A549 treated with AZD2906 at 1 μM for 4 hours (cell line): ENCODE data around the gene GPR25. TPM values are rescaled to one million over a fixed set of nuclear protein-coding genes. Genes with fewer than 3 reads are reported as not detected.

ENCODE experiments used
- total RNA-seq: library from RNA; stranded (reverse); fragments of 200-300 nt; extraction: Qiagen RNA extraction; gene quantifications from 5 replicates; pipeline ENCODE4 v1.2.3, GENCODE V29; 2022

The GPR25 gene
- not detected in 5 replicates for total RNA-seq

GRCh38 chr1:200872446-200873115 is at the start of gene GPR25:
TSS of gene GPR25 (plus strand) at chr1:200872981. CDS start at chr1:200873038, 57 bp downstream.

DNA sequence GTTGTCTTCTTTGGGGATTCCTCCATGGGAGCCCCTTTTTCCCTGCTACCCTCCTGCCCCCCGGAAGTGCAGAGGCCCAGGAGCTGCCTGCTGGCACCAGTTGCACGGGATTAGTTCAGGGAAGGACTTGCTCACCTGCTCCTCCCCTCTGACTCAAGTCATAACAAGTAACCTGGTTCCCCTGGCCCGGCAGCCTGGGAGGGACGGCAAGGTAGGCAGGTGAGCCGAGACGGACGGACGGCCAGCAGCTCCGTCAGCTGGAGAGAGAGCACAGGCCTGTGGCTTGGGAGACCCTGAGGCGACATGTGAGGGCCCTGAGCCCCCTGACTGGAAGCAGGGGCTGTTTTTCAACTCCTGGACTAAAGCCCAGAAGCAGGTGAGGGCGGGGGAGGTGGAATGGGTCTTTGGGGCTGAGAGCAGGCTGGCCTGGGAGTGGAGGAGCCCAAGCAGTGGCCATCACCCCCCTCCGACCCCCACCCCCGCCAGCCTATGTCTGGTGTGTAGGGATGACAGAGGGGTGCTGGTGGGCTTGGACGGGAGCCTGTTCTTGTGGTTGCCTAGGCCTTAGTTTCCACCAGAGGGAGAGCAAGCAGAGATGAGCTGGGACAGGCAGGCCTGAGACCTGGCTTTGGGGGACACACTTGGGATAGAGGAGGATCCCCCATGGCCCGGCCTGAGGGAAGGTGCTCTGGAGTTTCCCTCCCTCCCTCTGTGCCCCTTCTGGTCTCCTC is 22.1 kb downstream of the GPR25 start, which contains the start of gene INAVA:
TSS of gene INAVA (plus strand) at position 189 of the 731 bp plus-strand sequence. CDS start 3,501 bp downstream, outside the sequence.

Other genes with a start within 250 kb of the GPR25 start
- gene DDX59, start 203.1 kb upstream of the GPR25 start, total RNA-seq: 11.1 to 15.4 TPM (median 12.5 TPM) in 5 replicates
- 14.6 to 22.7 TPM (median 18.0 TPM) in 5 replicates for gene CAMSAP2, start 134.1 kb upstream of the GPR25 start, total RNA-seq
- 37.0 to 53.3 TPM (median 44.3 TPM) in 5 replicates for gene INAVA, start 21.9 kb downstream of the GPR25 start, total RNA-seq
- gene KIF21B, start 150.7 kb downstream of the GPR25 start, total RNA-seq: 1.2 to 1.9 TPM (median 1.8 TPM) in 5 replicates
- gene CACNA1S, start 239.4 kb downstream of the GPR25 start, total RNA-seq: 0.01 TPM in 2 of 5 replicates, not detected in the others